ENCODE data around the gene ZNF606.
A peak's percentile ranks its signal among the peaks of the same experiment; 100 is the strongest.

Gene ZNF606

GRCh38 chr19:57946316-57946715 is 56.3 kb downstream of the ZNF606 start:
- ChIA-PET CTCF (no interaction called here), POLR2A (interaction anchor here (0.6 kb wide), 1 partner anchor 237 kb away, joined by 3 read pairs; the partner anchor contains the start of gene ZNF274)
- no peak for TF ChIP-seq FOXA1 (IDR thresholded peaks at IDR 0.05)
- no peak for DNase-seq (ENCODE audit: extremely low spot score)

GRCh38 chr19:57941593-57941992 is 61.0 kb downstream of the ZNF606 start:
- POLR2A ChIA-PET: no interaction called here
- CTCF ChIA-PET: no interaction called here

GRCh38 chr19:57935731-57936130 is 66.9 kb downstream of the ZNF606 start:
- CTCF ChIA-PET: no interaction called here
- POLR2A ChIA-PET: no interaction called here
- DNase-seq (ENCODE audit: extremely low spot score): no peak
- TF ChIP-seq SUZ12 (IDR thresholded peaks at IDR 0.05) (no peak), ELF4 (IDR thresholded peaks at IDR 0.05) (peak; percentile 64; the same call in 1 of the 2 replicates)

More at GRCh38 chr19:57941593-57941992, 61.0 kb downstream of the ZNF606 start:
- no peak for TF ChIP-seq FOXK2 (IDR thresholded peaks at IDR 0.05)
- TF ChIP-seq ARNT (IDR thresholded peaks at IDR 0.05): no peak
- no peak for TF ChIP-seq TARDBP (IDR thresholded peaks at IDR 0.05)
- TF ChIP-seq SUZ12 (IDR thresholded peaks at IDR 0.05): no peak
- TF ChIP-seq L3MBTL2 (conservative IDR thresholded peaks at IDR 0.05): no peak
- no peak for TF ChIP-seq FOXA1 (IDR thresholded peaks at IDR 0.05)
- no peak for TF ChIP-seq SP1 (IDR thresholded peaks at IDR 0.05)
- TF ChIP-seq LEF1 (IDR thresholded peaks at IDR 0.05; ENCODE audit: borderline replicate concordance): no peak
- TF ChIP-seq FOXM1 (IDR thresholded peaks at IDR 0.05; ENCODE audit: borderline replicate concordance): no peak
- DNase-seq (ENCODE audit: extremely low spot score): no peak

GRCh38 chr19:57934820-57935665 is 67.6 kb downstream of the ZNF606 start, which contains the start of gene ZNF418:
Gene ZNF418, minus strand, starts transcription at chr19:57935402. Its CDS starts 1,580 bp downstream, at chr19:57933822.
- POLR2A ChIA-PET: no interaction called here
- CTCF ChIA-PET: no interaction called here
- no peak for TF ChIP-seq ELF4 (IDR thresholded peaks at IDR 0.05)
- no peak for TF ChIP-seq FOXA1 (IDR thresholded peaks at IDR 0.05)
- TF ChIP-seq ARNT (IDR thresholded peaks at IDR 0.05): no peak
- no peak for TF ChIP-seq SUZ12 (IDR thresholded peaks at IDR 0.05)
- no peak for TF ChIP-seq BHLHE40 (IDR thresholded peaks at IDR 0.05; ENCODE audit: borderline replicate concordance)
- TF ChIP-seq FOXM1 (IDR thresholded peaks at IDR 0.05; ENCODE audit: borderline replicate concordance): no peak
- TF ChIP-seq FOXK2 (IDR thresholded peaks at IDR 0.05): no peak
- TF ChIP-seq CTBP1 (IDR thresholded peaks at IDR 0.05; ENCODE audit: borderline replicate concordance): no peak
- no peak for TF ChIP-seq TARDBP (IDR thresholded peaks at IDR 0.05)
- no peak for TF ChIP-seq LEF1 (IDR thresholded peaks at IDR 0.05; ENCODE audit: borderline replicate concordance)
- no peak for DNase-seq (ENCODE audit: extremely low spot score)

- CTCF ChIA-PET: no interaction called here
- TF ChIP-seq CTBP1 (IDR thresholded peaks at IDR 0.05; ENCODE audit: borderline replicate concordance): no peak
- no peak for TF ChIP-seq SP1 (IDR thresholded peaks at IDR 0.05)
- no peak for TF ChIP-seq FOXK2 (IDR thresholded peaks at IDR 0.05)
- no peak for TF ChIP-seq TARDBP (IDR thresholded peaks at IDR 0.05)
- no peak for TF ChIP-seq L3MBTL2 (conservative IDR thresholded peaks at IDR 0.05)
- no peak for TF ChIP-seq ZNF384 (IDR thresholded peaks at IDR 0.05)
- no peak for TF ChIP-seq PKNOX1 (IDR thresholded peaks at IDR 0.05)
- no peak for TF ChIP-seq NFRKB (IDR thresholded peaks at IDR 0.05)
- TF ChIP-seq FOXM1 (IDR thresholded peaks at IDR 0.05; ENCODE audit: borderline replicate concordance): no peak
- no peak for TF ChIP-seq BHLHE40 (IDR thresholded peaks at IDR 0.05; ENCODE audit: borderline replicate concordance)
- TF ChIP-seq LEF1 (IDR thresholded peaks at IDR 0.05; ENCODE audit: borderline replicate concordance): no peak
- TF ChIP-seq ARNT (IDR thresholded peaks at IDR 0.05): no peak
- TF ChIP-seq ELF4 (IDR thresholded peaks at IDR 0.05): no peak
- no peak for TF ChIP-seq HDGF (IDR thresholded peaks at IDR 0.05; ENCODE audit: borderline replicate concordance)
- TF ChIP-seq FOXA1 (IDR thresholded peaks at IDR 0.05): no peak
- TF ChIP-seq SUZ12 (IDR thresholded peaks at IDR 0.05): no peak
- POLR2A ChIA-PET: no interaction called here
- no peak for DNase-seq (ENCODE audit: extremely low spot score)
Measured at GRCh38 chr19:57927587-57927986, 75.0 kb downstream of the ZNF606 start.

All from HEK293T (cell line).